Measurements from ENCODE around the gene KRT13.
A peak's percentile ranks its signal among the peaks of the same experiment; 100 is the strongest.

Gene KRT13

DNA sequence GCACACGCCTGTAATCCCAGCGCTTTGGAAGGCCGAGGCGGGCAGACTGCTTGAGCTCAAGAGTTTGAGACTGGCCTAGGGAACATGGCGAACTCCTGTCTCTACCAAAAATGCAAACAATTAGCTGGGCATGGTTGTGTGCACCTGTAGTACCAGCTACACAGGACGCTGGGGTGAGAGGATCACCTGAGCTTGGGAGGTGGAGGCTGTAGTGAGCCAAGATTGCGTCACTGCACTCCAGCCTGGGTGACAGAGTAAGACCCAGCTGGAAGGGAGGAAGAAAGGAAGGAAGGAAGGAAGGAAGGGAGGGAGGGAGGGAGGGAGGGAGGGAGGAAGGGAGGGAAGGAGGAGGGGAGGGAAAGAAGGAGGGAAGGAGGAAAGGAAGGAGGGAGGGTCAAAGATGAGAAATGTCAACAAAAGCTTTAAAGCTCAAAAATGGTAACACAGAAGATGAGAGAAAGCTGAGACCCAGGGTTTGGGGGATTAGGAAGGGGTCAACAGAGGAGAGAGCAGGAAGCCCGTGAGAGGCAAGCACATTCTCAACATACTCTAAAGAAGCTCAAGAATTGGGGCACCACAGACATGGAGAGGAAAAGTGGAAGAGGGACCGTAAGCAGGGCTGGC lies 27.6 kb upstream of the KRT13 start:
- TF ChIP-seq CTCF (IDR thresholded peaks at IDR 0.05; ENCODE audit: low read depth, low read length), result no peak
- H3K4me3 ChIP-seq (replicated peaks in 1 of 2; ENCODE audit: low read depth in 2 of 2, low read length in 2 of 2), result no peak overlapping the region
- no peak for DNase-seq (ENCODE audit: low read depth in 2 of 2)

DNA sequence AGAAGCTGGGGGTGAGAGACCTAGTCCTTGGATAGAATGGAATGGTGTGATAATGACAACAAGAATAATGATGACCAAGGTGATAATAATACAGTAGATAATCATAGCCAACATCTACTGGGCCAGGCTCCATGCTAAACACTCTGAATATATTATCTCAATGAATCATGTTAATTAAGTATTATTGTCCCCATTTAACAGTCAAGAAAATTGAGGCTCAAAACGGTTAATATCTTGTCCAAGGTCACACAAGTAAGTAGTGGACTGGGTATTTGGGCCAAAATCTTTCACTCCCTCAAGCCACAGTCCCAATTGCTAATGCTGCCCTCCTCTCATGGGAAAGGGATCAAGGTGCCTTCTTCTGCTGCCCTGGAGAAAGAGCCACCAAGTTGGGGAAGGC lies 26.6 kb upstream of the KRT13 start:
- no peak for DNase-seq (ENCODE audit: low read depth in 2 of 2)
- TF ChIP-seq CTCF (IDR thresholded peaks at IDR 0.05; ENCODE audit: low read depth, low read length), result no peak
- H3K4me3 ChIP-seq (replicated peaks in 1 of 2; ENCODE audit: low read depth in 2 of 2, low read length in 2 of 2), result no peak overlapping the region

- no peak overlapping the region for H3K4me3 ChIP-seq (replicated peaks in 1 of 2; ENCODE audit: low read depth in 2 of 2, low read length in 2 of 2)
- no peak for TF ChIP-seq CTCF (IDR thresholded peaks at IDR 0.05; ENCODE audit: low read depth, low read length)
- peak; percentile 80 to 87 for DNase-seq (ENCODE audit: low read depth in 2 of 2)
Measured at GRCh38 chr17:41530062-41531048, 24.9 kb upstream of the KRT13 start.

DNA sequence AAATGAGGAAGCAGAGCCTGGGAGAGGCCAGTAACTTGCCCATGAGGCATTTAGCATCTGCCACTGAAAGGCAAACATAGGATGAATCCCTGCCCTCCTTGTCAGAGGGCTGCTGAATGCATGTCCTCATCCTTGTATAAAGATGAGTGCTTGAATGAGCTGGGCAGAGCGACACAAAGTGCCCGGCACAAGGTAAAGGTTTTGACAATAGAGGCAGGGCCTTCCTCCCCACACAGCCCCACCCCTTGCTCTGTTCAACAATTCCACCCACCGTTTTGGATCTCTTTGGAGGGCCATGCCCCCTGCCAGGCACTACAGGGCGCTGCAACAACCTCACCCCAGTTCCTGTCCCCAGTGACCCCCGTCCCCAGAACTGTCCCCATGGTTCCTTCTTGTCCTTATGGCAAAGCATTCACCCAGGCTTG lies 24.1 kb upstream of the KRT13 start:
- H3K4me3 ChIP-seq (replicated peaks in 1 of 2; ENCODE audit: low read depth in 2 of 2, low read length in 2 of 2), result no peak overlapping the region
- no peak for TF ChIP-seq CTCF (IDR thresholded peaks at IDR 0.05; ENCODE audit: low read depth, low read length)
- no peak for DNase-seq (ENCODE audit: low read depth in 2 of 2)

- H3K4me3 ChIP-seq (replicated peaks in 1 of 2; ENCODE audit: low read depth in 2 of 2, low read length in 2 of 2), result no peak overlapping the region
- no peak for TF ChIP-seq CTCF (IDR thresholded peaks at IDR 0.05; ENCODE audit: low read depth, low read length)
- no peak for DNase-seq (ENCODE audit: low read depth in 2 of 2)
Measured at GRCh38 chr17:41528959-41529353, 23.5 kb upstream of the KRT13 start.

DNA sequence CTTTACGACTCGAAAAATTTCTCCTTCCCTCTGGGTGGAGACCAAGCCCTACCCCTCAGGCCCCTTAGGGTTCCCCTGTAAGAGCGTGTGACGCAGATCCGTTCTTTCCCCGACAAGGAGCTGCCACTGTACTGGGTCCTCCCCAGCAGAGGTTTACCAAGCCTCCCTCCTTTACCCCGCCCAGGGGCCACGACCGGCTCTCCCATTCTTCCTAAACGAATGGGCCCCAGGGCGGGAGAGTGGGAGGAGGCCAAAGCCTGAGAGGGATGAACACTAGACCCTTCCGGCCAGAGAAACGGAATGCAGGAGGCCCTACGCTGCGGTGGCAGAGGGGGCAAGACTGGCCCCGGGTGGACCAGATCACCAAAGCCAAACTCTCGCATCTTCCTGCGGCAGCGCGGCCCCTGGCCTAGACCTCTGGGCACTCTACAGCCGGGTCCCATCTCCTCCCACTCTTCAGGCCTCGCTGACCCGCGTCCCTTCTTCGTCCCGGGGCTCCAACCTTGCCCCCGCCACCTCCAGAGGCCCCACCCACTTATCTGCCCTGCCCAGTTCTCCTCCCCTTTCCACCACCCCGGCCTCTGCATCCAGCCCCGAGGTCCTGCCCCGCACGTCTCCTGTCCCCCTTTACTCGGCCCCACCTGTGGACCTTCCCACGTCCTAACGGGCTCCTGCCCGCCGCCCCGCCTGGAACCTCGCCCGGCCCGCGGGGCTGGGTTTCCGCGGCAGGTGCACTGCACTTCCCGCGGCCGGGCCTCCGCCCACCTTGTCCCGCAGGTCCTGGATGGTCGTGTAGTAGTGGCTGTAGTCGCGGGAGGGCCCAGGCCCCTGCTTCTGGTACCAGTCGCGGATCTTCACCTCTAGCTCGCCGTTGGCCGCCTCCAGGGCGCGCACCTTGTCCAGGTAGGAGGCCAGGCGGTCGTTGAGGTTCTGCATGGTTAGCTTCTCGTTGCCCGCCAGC lies 21.9 kb upstream of the KRT13 start:
- peak in 1 of 2 donors; percentile 24 for DNase-seq (ENCODE audit: low read depth in 2 of 2)
- no peak for TF ChIP-seq CTCF (IDR thresholded peaks at IDR 0.05; ENCODE audit: low read depth, low read length)
- H3K4me3 ChIP-seq (replicated peaks in 1 of 2; ENCODE audit: low read depth in 2 of 2, low read length in 2 of 2), result peak overlapping the region; percentile 26 to 53
